Measurements from ENCODE around the gene ASCL2. TPM values are rescaled to one million over a fixed set of nuclear protein-coding genes. Genes with fewer than 3 reads are reported as not detected.

ASCL2 gene
- total and polyA plus RNA-seq, 10 of the 15 experiments (the other 5 are each of a cell fraction or from before 2014, with no cell fraction given) = not detected

GRCh38 chr11:2311353-2312133 is 41.2 kb upstream of the ASCL2 start:
- no peak overlapping the region for H3K4me3 ChIP-seq
- in situ Hi-C loops (cut with MboI) = loop anchor here (5.0 kb wide), 1 partner anchor 106 kb away; no protein-coding TSS in a partner anchor
- ChIA-PET CTCF (interaction anchor here (3.2 kb wide), 1 partner anchor 109 kb away, joined by 19 read pairs; no protein-coding TSS in a partner anchor), RAD21 (ENCODE audit: unreplicated experiment) (no interaction called here), SMC1A (ENCODE audit: uncharacterized antibody, unreplicated experiment) (interaction anchor here (0.6 kb wide), 1 partner anchor 70 kb away, joined by 3 read pairs; no protein-coding TSS in a partner anchor), POLR2A (no interaction called here)
- no peaks in the 10 kb centered on the region for H3K36me3 ChIP-seq (ENCODE audit: control insufficient read depth in 2 of 2, insufficient read depth in 2 of 2, low read length in 1 of 2)
- no peak overlapping the region for H3K9ac ChIP-seq (ENCODE audit: control insufficient read depth, insufficient read depth, low read length)
- no TSS peak for BruUV-seq (replicated peaks)
- intact Hi-C loops (cut with micrococcal nuclease; ENCODE audit: unreplicated experiment) = no loop called here
- H3K27ac ChIP-seq (ENCODE audit: control insufficient read depth, insufficient read depth) = no peak overlapping the region
- DNase-seq (ENCODE audit: low read depth, low spot score) = no peak
- H3K4me2 ChIP-seq (ENCODE audit: control insufficient read depth, insufficient read depth) = no peak overlapping the region
- no peaks in the 10 kb centered on the region for H4K20me1 ChIP-seq (ENCODE audit: control insufficient read depth, insufficient read depth)
- no peak for FAIRE-seq
- no peak overlapping the region for H2AFZ ChIP-seq (ENCODE audit: control insufficient read depth, low read depth, low read length)
- WGBS (ENCODE audit: insufficient coverage, insufficient replicate concordance, low lambda C conversion rate, missing lambda C conversion rate) = 40% methylated on average over 21 of the region's 21 CpGs
- no peaks in the 10 kb centered on the region for H3K79me2 ChIP-seq (ENCODE audit: control insufficient read depth, insufficient read depth, low read length)
- ATAC-seq = no peak
- no peaks in the 10 kb centered on the region for H3K4me1 ChIP-seq (ENCODE audit: control insufficient read depth, insufficient read depth, low read length)
- TF ChIP-seq MYC (IDR thresholded peaks at IDR 0.05; ENCODE audit: insufficient read depth, insufficient read length, insufficient replicate concordance, low read length, severe bottlenecking) (no peak), BRCA1 (IDR thresholded peaks at IDR 0.05; ENCODE audit: low read depth, low read length) (no peak), MEF2A (IDR thresholded peaks at IDR 0.05; ENCODE audit: insufficient read depth, low read depth, low read length) (no peak), KDM1A (IDR thresholded peaks at IDR 0.05; ENCODE audit: borderline replicate concordance) (no peak), POLR2A (IDR thresholded peaks at IDR 0.05; ENCODE audit: low read depth, low read length) (no peak), IRF4 (IDR thresholded peaks at IDR 0.05; ENCODE audit: low read depth, low read length) (no peak), ELK1 (IDR thresholded peaks at IDR 0.05; ENCODE audit: low read depth, low read length) (no peak), E4F1 (IDR thresholded peaks at IDR 0.05; ENCODE audit: borderline replicate concordance, partially characterized antibody) (no peak), POLR2AphosphoS2 (IDR thresholded peaks at IDR 0.05; ENCODE audit: low read depth, low read length) (no peak), RCOR1 (conservative IDR thresholded peaks at IDR 0.05; ENCODE audit: low read depth, low read length) (no peak), RAD21 (IDR thresholded peaks at IDR 0.05; ENCODE audit: insufficient read depth, low read depth, low read length) (no peak)
- H3K27me3 ChIP-seq (replicated peaks in 1 of 2; ENCODE audit: control insufficient read depth in 2 of 2, insufficient read depth in 2 of 2, low read length in 1 of 2) = no peaks in the 10 kb centered on the region
- no peaks in the 10 kb centered on the region for H3K9me3 ChIP-seq (replicated peaks; ENCODE audit: control insufficient read depth, insufficient read depth, low read length)
